ENCODE data around the gene TEX101.

Gene TEX101

DNA sequence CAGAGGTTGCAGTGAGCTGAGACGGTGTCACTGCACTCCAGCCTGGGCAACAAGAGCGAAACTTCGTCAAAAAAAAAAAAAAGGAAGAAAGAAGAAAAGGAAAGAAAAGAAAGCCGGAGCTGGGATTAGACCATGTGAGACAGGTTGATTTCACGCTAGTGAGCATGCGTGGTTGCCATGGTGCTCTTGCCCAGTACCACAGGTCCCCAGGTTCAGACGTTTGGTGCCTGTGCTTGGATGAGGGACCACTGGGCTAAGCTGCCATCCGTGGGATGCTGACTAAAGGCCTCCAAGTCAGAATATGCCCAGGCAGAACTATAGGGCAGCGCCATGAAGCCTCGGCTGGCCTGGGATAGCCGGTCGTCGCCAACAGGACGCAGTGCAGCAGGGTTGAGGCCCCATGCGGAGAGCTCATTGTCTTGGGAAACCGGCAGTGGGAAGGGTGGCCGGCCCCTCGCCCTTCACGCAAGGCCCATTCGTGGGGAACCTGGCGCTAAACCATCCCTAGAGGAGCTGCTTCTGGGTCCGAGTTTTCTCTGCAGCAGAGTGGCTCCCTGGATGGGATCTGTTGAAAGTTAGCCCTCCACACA is 7.2 kb upstream of the TEX101 start:
- no peak for DNase-seq (ENCODE audit: low read depth)
- TF ChIP-seq, protein P1, sequence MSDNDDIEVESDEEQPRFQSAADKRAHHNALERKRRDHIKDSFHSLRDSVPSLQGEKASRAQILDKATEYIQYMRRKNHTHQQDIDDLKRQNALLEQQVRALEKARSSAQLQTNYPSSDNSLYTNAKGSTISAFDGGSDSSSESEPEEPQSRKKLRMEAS (IDR thresholded peaks at IDR 0.05; ENCODE audit: low read depth, low read length): no peak
- TF ChIP-seq POLR2A (IDR thresholded peaks at IDR 0.05; ENCODE audit: extremely low read depth, insufficient read length) (no peak), MYC (IDR thresholded peaks at IDR 0.05; ENCODE audit: low read depth, low read length) (no peak)
- TF ChIP-seq, protein P2, sequence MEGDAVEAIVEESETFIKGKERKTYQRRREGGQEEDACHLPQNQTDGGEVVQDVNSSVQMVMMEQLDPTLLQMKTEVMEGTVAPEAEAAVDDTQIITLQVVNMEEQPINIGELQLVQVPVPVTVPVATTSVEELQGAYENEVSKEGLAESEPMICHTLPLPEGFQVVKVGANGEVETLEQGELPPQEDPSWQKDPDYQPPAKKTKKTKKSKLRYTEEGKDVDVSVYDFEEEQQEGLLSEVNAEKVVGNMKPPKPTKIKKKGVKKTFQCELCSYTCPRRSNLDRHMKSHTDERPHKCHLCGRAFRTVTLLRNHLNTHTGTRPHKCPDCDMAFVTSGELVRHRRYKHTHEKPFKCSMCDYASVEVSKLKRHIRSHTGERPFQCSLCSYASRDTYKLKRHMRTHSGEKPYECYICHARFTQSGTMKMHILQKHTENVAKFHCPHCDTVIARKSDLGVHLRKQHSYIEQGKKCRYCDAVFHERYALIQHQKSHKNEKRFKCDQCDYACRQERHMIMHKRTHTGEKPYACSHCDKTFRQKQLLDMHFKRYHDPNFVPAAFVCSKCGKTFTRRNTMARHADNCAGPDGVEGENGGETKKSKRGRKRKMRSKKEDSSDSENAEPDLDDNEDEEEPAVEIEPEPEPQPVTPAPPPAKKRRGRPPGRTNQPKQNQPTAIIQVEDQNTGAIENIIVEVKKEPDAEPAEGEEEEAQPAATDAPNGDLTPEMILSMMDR (IDR thresholded peaks at IDR 0.05; ENCODE audit: low read depth, low read length): no peak
- no peak overlapping the region for H3K4me3 ChIP-seq (ENCODE audit: low read depth, low read length)

DNA sequence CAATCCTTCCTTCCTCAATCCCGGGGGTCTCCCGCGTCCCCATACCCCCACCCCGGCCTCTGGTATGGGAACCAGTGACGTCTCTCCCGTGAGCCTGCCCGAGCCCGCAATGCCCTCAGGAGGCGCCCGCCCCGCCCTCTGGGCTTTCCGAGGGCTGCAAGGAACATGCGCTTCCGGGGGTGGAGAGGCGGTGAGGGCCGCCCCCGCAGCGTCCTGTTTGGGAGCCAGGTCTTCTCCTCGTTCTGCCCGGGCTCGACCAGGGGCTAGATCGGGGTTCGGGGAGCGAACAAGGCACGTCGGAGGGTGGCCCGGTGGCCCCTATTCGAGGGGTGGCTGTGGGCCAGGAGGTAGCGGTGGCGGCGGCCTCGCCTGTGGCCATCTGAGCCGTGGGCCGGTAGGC is 6.6 kb upstream of the TEX101 start:
- no peak overlapping the region for H3K4me3 ChIP-seq (ENCODE audit: low read depth, low read length)
- DNase-seq (ENCODE audit: low read depth): no peak
- TF ChIP-seq, protein P1 (IDR thresholded peaks at IDR 0.05; ENCODE audit: low read depth, low read length): no peak
- TF ChIP-seq MYC (IDR thresholded peaks at IDR 0.05; ENCODE audit: low read depth, low read length) (no peak), POLR2A (IDR thresholded peaks at IDR 0.05; ENCODE audit: extremely low read depth, insufficient read length) (no peak)
- TF ChIP-seq, protein P2 (IDR thresholded peaks at IDR 0.05; ENCODE audit: low read depth, low read length): no peak

DNA sequence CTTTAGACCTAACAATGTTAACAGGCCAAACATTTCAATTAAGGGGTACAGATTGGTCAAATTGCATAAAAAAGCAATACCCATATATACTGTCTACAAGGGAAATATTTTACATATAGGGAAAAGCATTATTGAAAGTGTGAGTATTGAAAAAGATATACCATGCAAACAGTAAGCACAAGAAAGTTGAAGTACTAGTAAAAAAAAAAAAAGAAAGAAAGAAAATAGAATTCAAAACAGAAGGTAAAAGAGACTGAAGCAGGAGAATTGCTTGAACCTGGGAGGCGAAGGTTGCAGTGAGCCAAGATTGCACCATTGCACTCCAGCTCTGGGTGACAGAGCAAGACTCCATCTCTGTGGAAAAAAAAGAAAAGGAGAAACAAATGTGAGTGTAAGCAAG is 5.3 kb upstream of the TEX101 start:
- no peak for DNase-seq (ENCODE audit: low read depth)
- TF ChIP-seq, protein P1 (IDR thresholded peaks at IDR 0.05; ENCODE audit: low read depth, low read length): no peak
- TF ChIP-seq MYC (IDR thresholded peaks at IDR 0.05; ENCODE audit: low read depth, low read length) (no peak), POLR2A (IDR thresholded peaks at IDR 0.05; ENCODE audit: extremely low read depth, insufficient read length) (no peak)
- TF ChIP-seq, protein P2 (IDR thresholded peaks at IDR 0.05; ENCODE audit: low read depth, low read length): no peak
- H3K4me3 ChIP-seq (ENCODE audit: low read depth, low read length): no peak overlapping the region

DNA sequence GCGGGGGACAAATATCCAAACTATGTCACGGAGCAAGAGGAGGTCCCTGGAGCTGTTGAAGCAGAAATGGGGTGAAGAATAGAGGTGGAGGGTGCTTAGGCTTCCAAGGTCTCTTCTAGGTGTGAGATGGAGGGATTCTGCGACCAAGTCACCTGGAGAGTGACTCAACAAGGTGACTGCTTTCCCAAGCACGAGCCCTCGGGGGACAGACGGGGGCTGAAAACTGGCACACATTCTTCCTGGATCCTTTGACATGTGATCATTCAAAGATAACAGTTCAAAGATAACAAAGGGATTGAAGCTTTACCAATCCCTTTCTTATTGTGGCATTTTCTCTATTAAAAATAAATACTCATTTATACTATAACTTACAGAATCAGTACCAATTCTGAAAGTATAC is 2.2 kb upstream of the TEX101 start:
- no peak for DNase-seq (ENCODE audit: low read depth)
- TF ChIP-seq MYC (IDR thresholded peaks at IDR 0.05; ENCODE audit: low read depth, low read length) (no peak), POLR2A (IDR thresholded peaks at IDR 0.05; ENCODE audit: extremely low read depth, insufficient read length) (no peak)
- TF ChIP-seq, protein P1 (IDR thresholded peaks at IDR 0.05; ENCODE audit: low read depth, low read length): no peak
- TF ChIP-seq, protein P2 (IDR thresholded peaks at IDR 0.05; ENCODE audit: low read depth, low read length): no peak
- H3K4me3 ChIP-seq (ENCODE audit: low read depth, low read length): no peak overlapping the region

DNA sequence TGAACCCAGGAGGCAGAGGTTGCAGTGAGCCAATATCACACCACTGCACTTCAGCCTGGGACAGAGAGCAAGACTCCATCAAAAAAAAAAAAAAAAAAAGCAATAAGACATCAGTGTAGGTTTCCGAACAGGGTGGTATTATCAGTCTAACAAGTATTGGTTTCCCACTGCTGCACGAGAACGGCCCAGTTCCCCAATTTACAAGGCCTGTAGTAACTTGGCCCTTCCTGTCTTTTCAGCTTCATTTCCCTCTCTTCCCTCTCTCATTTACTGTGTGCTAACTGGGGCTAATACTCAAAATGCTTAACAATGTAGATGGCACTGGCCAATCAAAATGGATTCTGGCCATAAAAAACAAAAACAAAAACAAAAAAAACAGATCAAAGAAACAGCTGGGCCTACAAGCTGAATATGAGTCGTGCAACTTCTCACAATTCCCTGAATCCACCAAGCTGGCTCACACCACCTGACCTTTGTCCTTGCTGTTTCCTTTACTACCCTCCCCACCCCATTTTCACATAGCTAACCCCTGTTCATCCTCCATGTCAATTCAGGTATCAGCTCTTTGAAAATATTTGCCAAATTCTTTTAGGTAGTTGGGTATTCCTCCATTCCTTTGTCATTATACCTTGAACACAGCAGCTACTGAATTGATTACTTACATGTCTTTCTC is 2.4 kb downstream of the TEX101 start:
- TF ChIP-seq, protein P2 (IDR thresholded peaks at IDR 0.05; ENCODE audit: low read depth, low read length): no peak
- no peak for TF ChIP-seq POLR2A (IDR thresholded peaks at IDR 0.05; ENCODE audit: extremely low read depth, insufficient read length)
- TF ChIP-seq MYC (IDR thresholded peaks at IDR 0.05; ENCODE audit: low read depth, low read length): no peak
- TF ChIP-seq, protein P1 (IDR thresholded peaks at IDR 0.05; ENCODE audit: low read depth, low read length): no peak

More for the DNA sequence above, 2.4 kb downstream of the TEX101 start:
- no peak overlapping the region for H3K4me3 ChIP-seq (ENCODE audit: low read depth, low read length)
- DNase-seq (ENCODE audit: low read depth): no peak

Measured in NB4 (cell line).